GM19328 (cell line): ENCODE results near the gene ISCU.

Source experiments
- ATAC-seq: cut with Tn5 transposase; IDR thresholded peaks from one replicate; pipeline ENCODE4 v1.9.1; 2021; ENCODE audit warnings: mild to moderate bottlenecking, moderate library complexity; ENCODE audit not compliant: unreplicated experiment

The ISCU gene

DNA sequence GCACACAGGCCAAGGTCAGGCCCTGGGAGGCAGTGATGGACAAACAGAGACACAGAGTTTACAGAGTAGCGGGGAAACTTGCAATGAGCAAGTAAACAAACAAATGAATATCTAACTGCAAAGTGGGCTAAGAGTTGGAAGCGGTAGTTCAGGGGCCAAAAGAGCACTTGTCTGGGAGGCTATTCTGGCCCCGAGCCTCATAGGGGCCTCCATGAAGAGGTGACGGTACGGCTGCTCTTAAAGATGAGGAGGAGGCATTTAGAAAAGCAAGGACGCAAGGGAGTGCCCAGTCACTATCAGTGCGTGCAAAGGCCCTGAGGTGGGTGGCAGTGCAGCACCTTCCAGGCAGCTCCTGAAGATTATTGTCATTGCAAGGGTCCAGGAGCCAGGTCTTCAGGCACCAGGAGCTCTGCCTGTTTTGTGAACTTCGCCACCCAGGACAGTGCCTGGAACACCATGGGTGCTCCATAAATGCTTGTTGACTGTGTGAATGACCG lies 39.9 kb downstream of the ISCU start:
- no peak for ATAC-seq

DNA sequence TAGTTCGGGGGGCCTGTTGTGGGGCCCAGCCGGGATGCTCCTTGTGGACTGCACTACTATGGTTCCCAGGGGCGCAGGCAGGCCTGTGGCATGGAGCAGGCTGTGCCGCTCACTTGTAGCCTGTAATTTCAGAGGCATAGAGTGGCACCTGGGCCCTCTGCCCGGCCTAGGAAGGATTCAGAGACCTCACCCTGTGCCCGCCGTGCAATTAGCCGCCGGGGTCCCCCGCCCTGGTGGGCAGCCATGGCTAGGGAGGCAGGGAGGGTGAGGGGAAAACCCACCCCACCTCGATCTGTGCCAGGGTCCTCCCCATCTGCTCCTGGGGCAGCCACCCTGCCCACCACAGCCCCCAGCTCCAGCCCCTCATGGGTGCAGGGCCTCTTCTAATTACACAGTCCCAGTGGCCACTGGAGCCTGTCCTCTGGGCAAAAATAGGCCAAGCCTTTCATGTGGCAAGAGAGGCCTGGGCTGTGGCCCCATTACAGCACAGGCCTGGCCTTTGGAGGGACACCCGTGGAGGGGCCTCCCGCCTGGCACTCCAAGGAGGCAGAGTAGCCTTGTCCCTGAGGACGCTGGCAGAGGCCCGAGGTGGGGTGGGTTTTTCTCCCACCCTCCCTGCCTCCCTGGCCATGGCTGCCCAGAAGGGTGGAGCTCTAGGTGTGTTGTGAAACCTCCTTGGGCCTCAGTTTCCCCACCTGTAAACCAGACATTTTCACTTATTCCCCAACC lies 40.7 kb downstream of the ISCU start:
- no peak for ATAC-seq

DNA sequence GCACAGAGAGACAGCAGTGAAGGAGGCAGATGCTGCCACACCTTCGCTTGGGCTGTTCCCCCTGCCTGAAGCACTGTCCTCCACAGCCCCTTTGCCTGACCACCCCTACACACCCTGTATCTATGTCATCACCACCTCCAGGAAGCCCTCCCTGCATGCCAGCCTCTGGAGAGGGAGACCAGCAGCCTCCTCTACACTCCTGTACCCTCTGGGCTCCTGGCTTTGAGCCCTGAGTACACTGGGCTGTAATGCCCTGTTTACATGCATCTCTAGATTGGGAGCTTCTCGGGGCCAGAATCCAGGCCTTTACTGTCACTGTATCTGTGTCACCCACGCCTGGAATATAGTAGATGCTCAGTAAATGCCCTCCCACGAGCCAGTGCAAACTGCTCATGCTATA lies 41.3 kb downstream of the ISCU start:
- ATAC-seq, result no peak

DNA sequence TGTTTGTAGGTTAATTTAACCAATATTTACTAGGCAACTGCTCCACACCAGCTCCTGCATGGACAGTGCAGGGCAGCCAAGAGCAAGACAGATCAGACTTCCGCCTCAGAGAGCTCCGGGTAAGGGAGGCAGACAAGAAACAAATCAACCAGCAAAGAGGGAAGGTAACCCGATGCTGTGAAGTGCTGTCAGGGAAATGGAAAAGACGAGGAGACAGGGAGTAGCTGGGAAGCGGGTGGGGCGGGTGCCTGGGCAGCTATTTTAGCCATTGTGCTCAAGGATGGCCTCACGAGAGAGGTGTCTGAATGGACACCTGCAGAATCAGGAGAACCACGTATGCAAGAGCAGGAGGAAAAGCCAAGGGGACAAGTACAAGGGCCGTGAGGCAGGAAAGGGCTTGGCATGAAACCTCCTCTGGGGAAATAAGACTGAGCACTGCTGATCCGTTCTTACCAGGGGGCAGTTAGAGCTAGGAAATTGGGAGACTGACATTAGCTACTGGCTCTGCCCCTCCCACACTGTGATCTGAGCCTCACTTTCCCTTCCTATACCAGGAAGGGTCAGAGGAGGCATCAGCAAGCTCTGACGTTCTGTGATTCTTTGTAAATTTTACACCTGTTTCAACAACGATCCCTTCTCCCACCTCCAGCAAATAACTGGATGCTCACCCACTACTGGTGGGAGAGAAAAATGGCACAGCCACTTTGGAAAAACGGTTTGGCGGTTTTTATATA lies 42.0 kb downstream of the ISCU start:
- ATAC-seq, result no peak

DNA sequence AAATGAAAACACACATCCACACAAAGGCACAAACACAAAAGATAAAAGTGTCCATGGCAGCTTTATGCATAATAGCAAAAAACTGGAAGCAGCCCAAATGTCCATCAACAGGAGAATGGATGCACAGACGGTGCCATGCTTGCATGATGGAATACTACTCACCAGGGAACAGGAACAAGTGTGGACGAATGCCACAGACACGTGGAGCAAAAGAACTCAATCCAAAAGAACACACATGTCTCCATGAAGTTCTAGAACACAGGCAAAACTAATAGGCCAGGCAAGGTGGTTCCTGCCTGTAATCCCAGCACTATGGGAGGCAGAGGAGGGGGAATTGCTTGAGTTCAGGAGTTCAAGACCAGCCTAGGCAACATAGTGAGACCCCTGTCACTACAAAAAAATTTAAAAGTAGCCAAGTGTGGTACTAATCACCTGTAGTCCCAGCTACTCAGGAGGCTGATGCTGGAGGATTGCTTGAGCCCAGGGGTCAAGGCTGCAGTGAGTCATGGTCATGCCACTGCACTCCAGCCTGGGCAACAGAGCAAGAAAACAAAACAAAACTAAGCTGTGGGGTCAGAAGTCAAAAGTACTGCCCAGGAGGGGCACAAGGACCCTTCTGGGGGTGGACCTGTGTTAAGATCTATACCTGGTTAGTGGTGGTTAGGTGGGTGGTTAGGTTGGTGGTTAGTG lies 42.7 kb downstream of the ISCU start:
- ATAC-seq, result no peak

DNA sequence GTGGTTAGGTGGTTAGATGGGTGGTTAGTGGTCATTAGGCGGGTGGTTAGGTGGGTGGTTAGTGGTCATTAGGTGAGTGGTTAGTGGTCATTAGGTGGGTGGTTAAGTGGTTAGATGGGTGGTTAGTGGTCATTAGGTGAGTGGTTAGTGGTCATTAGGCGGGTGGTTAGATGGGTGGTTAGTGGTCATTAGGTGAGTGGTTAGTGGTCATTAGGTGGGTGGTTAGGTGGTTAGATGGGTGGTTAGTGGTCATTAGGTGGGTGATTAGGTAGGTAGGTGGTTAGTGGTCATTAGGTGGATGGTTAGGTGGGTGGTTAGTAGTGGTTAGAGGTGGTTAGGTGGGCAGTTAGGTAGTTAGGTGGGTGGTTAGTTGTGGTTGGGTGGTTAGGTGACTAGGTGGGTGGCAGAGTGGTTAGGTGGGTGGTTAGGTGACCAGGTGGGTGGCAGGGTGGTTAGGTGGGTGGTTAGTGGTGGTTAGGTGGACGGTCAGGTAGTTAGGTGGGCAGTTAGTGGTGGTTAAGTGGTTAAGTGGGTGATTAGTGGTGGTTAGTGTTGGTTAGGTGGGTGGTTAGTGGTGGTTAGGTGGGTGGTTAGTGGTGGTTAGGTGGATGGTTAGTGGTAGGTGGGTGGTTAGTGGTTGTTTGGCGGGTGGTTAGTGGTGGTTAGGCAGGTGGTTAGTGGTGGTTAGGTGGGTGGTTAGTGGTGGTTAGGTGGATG lies 43.5 kb downstream of the ISCU start:
- no peak for ATAC-seq

DNA sequence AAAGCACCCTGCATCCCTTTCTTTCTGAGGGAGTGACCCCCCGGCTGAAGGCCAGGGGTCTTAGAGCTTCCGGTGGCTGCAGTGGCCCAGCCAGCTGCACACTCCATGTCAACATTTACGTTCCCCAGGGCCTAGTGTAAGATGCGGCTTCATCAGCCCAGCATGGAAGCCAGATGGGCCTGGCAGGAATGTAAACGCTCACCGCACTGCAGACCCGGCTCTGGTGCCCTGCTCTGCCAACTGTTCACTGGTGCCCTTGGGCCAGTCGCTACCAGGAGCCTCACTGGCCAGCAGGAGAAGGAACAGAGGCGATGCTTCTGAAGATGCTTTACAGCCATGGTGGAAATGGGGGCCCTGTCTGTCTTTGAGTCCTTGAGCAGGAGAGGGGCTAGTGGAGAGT lies 44.1 kb downstream of the ISCU start:
- no peak for ATAC-seq

DNA sequence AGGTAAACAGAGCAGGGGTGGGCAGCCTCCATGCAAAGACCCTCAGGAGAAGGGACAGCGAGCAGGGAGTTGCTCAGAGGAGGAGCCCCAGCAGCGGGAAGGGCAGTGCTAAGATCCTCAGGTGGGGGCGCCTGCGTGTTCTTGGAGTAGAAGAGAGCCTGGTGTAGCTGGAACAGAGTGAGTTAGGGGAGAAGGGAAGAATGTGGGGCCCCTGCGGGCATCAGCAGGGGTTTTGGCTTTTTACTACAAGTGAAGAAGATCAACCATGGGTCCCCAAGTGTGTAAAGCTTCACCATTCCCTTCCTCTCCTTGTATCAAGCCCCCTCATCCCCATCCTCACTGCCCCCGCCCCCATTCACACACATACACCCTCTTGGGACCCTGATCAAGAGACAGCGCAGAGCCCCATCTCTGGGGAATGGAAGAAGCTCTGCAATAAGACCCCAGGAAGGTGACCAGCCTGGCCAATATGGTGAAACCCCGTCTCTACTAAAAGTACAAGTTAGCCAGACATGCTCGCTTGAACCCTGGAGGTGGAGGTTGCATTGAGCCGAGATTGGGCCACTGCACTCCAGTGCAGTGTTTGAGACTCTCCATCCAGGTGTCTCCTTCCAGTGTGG lies 45.7 kb downstream of the ISCU start:
- ATAC-seq, result no peak

DNA sequence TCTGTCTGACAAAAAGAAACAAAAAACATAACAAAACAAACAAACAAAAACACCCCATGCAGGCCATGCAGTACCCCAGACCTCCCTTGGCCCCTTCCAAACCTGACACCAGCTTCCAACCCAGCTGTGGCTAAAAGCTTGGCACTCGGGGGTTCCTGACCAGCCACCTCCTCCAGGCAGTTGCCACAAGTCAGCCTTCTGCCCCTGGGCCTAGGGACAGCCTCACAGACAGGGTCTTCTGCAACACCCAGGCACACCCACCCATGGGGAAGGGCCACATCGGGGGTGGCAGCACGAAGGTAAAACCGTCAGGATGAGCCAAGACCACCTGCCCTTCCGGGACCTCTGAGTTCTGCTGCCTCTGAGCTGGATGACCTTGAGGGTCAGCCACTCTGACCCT lies 46.2 kb downstream of the ISCU start:
- no peak for ATAC-seq

DNA sequence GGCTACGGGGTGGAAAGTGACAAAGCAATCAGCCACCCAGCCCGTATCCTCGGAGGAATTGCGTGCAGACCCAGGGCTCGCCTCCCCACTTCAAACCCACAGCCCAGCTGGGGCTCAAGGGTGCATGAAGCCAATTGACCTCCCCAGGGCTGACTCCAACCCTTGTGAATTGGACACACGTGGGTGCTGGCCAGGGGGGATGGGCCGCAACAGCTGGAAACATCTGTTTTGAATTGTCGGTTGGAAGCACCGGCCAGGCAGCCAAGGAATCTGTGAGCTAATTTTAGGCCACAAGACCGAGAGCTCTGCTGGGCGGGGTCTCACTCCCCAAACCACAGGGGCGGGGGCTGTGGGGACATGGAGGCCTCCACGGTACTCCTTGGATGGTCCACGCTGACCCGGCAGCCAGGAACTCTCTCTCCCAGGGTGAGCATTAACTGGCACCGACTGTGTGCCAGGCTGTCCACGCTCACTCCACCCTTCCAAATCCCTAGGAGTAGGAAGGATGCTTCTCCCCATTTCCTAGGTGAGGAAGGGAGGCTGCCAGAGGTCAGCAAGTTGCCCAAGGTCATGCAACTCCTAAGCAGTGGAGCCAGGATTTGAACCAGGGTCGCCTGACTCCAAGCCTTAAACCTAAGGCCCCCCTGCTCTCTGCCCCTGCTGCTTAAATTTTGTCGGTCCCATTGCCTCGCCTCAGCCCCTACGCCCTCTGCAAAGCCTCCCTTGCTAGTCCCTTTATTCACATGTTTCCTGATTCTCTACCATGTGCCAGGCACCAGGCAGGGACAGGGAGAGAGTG lies 47.3 kb downstream of the ISCU start:
- no peak for ATAC-seq

DNA sequence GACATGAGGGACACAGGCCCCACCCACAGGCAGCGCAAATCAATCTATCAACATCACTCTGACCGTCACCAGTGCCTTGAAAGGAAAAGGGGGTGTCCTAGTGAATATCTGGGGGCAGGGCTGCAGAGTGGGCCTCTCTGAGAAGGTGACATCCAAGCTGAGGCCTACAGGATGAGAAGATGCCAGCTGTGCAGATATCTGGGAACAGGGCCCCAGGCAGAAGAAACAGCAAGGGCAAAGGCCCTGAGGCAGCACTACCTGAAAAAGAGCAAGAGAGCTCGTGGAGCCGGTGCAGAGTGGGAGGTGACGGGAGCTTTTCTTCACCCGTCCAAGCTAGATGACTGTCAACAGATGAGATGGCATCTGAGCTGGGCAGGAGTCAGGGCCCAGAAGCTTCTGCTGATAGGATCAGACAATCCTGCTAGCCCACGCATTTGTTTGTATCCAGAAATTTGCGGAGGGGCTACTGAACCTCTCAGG lies 48.0 kb downstream of the ISCU start:
- no peak for ATAC-seq

DNA sequence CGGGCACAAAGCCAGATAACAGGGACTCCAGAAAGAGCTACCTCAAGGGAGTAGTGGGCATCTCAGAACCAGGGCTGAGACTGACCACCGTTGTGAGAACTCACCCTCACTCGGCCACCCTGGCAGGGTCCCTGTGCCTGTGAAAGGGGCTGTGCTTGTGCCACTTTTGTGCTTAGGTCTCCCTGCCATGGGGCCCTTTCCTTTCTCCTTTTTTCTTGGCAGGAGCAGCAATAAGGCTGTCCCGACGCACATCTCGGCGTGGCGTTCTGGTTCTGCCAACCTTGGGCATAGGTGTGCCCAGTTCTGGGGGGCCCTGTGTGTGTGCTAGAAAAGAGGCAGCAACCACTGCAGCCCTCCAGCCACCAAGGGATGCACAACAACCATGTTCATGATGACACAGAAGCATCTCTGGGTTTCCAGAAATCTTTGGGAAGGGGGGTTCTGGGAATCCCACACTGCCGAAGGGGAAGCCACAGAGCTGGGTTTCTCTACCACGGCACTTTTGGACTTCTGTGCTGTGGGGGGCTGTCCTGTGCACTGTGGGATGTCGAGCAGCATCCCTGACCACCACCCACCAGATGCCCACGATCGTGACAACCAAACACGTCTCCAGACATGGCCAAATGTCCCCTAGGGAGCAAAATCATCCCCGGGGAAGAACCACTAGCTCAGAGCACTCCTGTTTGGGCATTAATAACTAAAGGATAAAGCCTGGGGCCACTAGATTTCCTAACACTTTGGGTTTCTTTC lies 48.6 kb downstream of the ISCU start:
- ATAC-seq, result no peak

DNA sequence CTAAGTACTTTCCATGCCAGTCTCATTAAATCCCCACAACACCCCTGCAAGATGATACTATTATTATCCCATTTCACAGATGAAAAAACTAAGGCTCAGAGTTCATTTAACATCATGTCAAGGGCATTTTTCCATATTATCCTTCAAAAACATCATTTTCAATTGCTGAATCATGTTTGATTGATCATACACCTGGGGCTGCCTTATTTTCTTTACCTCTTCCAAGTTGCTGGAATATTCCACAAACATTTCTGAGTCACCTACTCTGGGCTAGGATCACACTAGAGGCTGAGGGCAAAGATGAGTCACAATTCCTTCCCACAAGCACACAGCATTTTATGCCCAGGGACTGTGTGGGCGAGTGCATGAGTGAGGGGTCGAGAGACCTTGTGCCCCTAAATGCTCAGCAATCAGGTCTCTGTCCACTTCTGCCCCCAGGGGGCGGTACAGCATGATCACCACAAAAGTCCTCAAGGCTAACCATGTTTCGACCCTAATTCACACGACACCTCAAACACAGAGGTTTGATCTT lies 49.6 kb downstream of the ISCU start:
- no peak for ATAC-seq

DNA sequence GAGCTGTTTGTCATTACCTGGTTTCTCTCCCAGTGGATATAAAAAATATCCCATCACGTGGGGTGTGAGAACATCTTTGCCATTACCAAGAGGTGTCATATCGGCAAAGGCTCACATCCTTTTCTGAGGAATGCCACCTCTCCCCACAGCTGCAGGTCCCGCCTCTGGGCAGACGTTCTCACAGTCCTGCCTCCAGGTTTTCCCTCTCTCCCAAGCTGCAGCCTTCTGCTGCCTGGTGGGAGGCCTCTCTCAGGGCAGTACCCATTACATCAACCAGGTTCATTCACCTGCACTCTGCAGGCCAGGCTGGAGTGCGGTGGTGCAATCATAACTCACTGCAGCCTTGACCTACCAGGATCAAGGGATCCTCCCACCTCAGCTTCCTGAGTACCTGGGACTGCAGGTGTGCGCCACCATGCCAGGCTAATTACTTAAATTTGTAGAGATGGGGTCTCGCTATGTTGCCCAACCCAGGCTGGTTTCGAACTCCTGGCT lies 50.4 kb downstream of the ISCU start:
- ATAC-seq, result no peak

DNA sequence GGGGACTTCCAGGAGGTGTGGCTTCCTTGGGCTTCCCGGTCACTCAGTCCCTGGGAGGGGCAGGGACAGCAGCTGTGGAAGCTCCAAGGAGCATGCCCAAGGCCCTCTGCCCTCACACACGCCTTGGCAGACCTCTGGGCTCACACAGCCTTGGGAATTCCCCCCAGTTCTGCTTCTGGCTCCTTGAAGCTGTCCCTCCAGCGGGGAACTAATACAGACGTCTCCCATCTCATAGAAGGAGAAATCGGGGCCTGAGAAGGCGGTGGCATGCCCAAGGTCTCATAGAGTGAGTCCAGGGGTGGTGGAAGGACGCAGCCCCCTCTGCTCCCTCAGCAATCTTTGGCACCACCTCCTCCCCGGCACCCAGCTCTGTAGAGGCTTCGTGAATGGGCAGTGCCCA lies 51.2 kb downstream of the ISCU start:
- ATAC-seq, result no peak

DNA sequence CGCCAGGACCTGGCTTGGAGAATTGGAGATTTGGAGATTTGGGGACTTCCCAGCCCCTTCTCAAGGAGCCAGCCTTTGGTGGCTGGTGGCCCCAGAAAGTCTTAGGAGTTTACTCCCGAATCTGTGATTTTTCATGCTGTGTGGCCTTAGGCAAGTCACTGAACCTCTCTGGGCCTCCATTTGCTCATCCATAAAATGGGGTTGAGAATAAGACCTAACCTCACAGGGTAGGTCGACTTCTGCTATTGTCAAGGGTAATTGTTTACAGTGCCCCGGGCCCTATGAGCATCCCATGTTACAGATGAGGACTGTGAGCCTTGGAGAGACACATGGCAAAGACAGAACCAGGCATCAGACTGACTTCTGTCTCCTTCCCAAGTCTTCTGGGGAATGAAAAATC lies 51.6 kb downstream of the ISCU start:
- ATAC-seq, result no peak

DNA sequence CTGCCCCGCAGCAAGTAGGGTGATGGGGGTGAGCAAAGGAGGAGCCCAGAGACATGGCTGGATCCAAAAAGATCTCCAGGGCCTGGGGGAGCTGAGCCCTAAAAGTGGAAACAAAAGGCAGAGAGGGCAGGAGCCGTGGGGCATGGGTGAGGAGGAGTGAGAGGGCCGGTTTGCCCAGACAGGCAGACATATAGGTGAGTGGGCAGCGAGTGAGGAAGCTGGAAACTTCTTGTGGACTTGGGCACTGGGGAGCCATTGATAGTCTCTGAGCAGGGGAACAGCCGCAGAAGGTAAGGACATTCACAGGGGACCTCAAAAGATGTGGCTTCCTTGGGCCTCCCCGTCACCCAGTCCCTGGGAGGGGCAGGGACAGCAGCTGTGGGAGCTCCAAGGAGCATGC lies 52.2 kb downstream of the ISCU start:
- no peak for ATAC-seq

DNA sequence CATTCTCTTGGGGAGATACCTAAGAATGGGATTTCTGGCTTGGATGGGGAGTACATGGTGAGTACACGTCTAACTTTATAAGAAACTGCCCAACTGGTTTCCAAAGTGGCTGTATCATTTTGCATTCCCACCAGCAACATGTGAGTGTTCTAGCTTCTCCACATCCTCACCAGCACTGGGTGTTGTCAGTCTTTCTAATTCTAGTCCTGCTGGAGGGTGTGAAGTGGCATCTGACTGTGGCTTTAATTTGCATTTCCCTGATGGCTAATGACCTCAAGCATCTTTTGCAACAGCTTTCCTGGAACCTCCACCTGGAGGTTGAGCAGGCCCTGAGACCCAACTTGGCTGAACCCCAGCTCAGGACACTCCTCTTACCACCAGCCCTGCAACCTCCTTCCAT lies 53.5 kb downstream of the ISCU start:
- no peak for ATAC-seq

DNA sequence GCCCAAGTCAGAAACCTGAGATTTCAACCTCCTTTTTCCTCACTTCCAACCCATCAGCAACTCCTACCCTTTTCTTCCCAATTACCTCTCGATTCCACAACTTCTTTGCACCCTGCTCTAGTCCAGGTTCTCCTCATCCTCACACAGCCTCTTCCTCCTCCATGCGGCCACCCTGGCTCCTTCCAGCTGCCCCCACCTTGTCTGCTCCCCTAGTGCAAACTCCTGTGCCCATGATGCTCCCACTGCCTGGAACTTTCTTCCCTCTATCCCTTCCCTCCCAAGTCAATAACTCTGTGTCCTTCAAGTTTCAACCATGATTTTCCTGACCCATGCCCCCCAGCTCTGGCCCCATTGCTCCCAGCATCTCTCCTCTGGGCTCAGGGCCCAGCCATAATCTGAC lies 54.0 kb downstream of the ISCU start:
- no peak for ATAC-seq
